H1 (cell line): ENCODE data around the gene TAS1R3. TPM values are rescaled to one million over a fixed set of nuclear protein-coding genes. Genes with fewer than 3 reads are reported as not detected.

Experiments used
- CTCF ChIA-PET: fragments of 300-600 bp; sonication (Branson Sonifier 250); formaldehyde crosslinking; loops from one replicate; lab custom pipeline; 2021; ENCODE audit not compliant: partially characterized antibody; lab: Charles Lee
- POLR2A ChIA-PET: fragments of 300-600 bp; sonication (Branson Sonifier 250); formaldehyde crosslinking; loops from one replicate; lab custom pipeline; 2021; ENCODE audit warnings: inconsistent platforms; ENCODE audit not compliant: partially characterized antibody; lab: Charles Lee
- DNase-seq, 2 experiments: peaks; one replicate each; pipeline versions ENCODE4 v3.0.0 to v3.0.0-alpha.2; 2010 to 2022; ENCODE audit warnings: low spot score in 2 of 2, low read depth in 1 of 2, mixed read lengths in 1 of 2
- FAIRE-seq: peaks from 2 replicates; lab custom pipeline; 2011; peaks lifted over from hg19 to GRCh38; lab: Jason Lieb, UNC
- H2AFZ ChIP-seq: 2 replicates; pipeline ENCODE4 v1.8.1; 2012; ENCODE audit warnings: low read length, inconsistent platforms
- H2AK5ac ChIP-seq: 2 replicates; pipeline ENCODE4 v1.6.1; 2013; ENCODE audit warnings: low read depth, low read length
- H2BK120ac ChIP-seq: replicated peaks from 2 replicates; pipeline ENCODE3; 2013; ENCODE audit warnings: low read depth, low read length, inconsistent platforms
- H2BK12ac ChIP-seq: 2 replicates; pipeline ENCODE4 v1.6.1; 2013; ENCODE audit warnings: low read depth, low read length
- H2BK15ac ChIP-seq: 2 replicates; pipeline ENCODE4 v1.6.1; 2013; ENCODE audit warnings: low read length
- H2BK20ac ChIP-seq: 2 replicates; pipeline ENCODE4 v1.6.1; 2013; ENCODE audit warnings: low read length
- H2BK5ac ChIP-seq: 2 replicates; pipeline ENCODE4 v1.6.1; 2013; ENCODE audit warnings: low read depth, low read length
- H3K14ac ChIP-seq: 2 replicates; pipeline ENCODE4 v1.6.1; 2013; ENCODE audit warnings: inconsistent platforms; ENCODE audit not compliant: insufficient read length
- H3K18ac ChIP-seq: 2 replicates; pipeline ENCODE4 v1.6.1; 2013; ENCODE audit warnings: low read length; ENCODE audit errors: extremely low read depth
- H3K23ac ChIP-seq: 2 replicates; pipeline ENCODE4 v1.6.1; 2013; ENCODE audit warnings: inconsistent platforms; ENCODE audit not compliant: insufficient read length
- H3K23me2 ChIP-seq: 2 replicates; pipeline ENCODE4 v1.6.1; 2013; ENCODE audit warnings: low read depth, low read length
- H3K27ac ChIP-seq: 2 replicates; pipeline ENCODE4 v1.6.1; 2011; ENCODE audit warnings: low read depth, low read length, inconsistent platforms
- H3K27me3 ChIP-seq, 4 experiments: replicated peaks in 1 of 4; 1 replicate in 1 of 4; 2 replicates in 3 of 4; pipeline versions ENCODE4 v1.6.1 to v1.8.1; 2011 to 2013; ENCODE audit warnings: low read length in 3 of 4, mild to moderate bottlenecking in 3 of 4, inconsistent platforms in 2 of 4, mixed read lengths in 2 of 4, moderate library complexity in 1 of 4; ENCODE audit not compliant: control insufficient read depth in 3 of 4, insufficient read depth in 3 of 4; ENCODE audit errors: extremely low read depth in 1 of 4
- H3K36me3 ChIP-seq, 4 experiments: 2 replicates each; pipeline versions ENCODE4 v1.6.1 to v1.8.1; 2011 to 2013; ENCODE audit warnings: mild to moderate bottlenecking in 4 of 4, low read length in 3 of 4, moderate library complexity in 2 of 4, control low read depth in 1 of 4, inconsistent platforms in 1 of 4; ENCODE audit not compliant: insufficient read depth in 4 of 4, control insufficient read depth in 2 of 4
- H3K4ac ChIP-seq: replicated peaks from 2 replicates; pipeline ENCODE3; 2013; ENCODE audit warnings: low read length, low read depth, mixed read lengths, inconsistent platforms; ENCODE audit not compliant: insufficient read length
- H3K4me1 ChIP-seq, 4 experiments: replicated peaks in 1 of 4; 1 replicate in 1 of 4; 2 replicates in 3 of 4; pipeline versions ENCODE4 v1.6.1 to v1.8.1; 2011 to 2013; ENCODE audit warnings: low read length in 3 of 4, inconsistent platforms in 2 of 4, mixed read lengths in 1 of 4; ENCODE audit not compliant: insufficient read depth in 4 of 4, control insufficient read depth in 3 of 4
- H3K4me2 ChIP-seq, 2 experiments: 2 replicates each; pipeline versions ENCODE4 v1.6.1 to v1.8.1; 2011 to 2013; ENCODE audit warnings: low read depth in 2 of 2, low read length in 2 of 2, control low read depth in 1 of 2, inconsistent platforms in 1 of 2, mild to moderate bottlenecking in 1 of 2; ENCODE audit not compliant: insufficient read depth in 1 of 2
- H3K4me3 ChIP-seq, 4 experiments: fragments of 200-600, 300-600 bp in 1 of 4; sonication (generic), shearing (Covaris generic), sonication (Bioruptor Twin) in 1 of 4; 2 replicates each; pipeline versions ENCODE4 v1.5.1 to v1.8.1; 2011 to 2016; ENCODE audit warnings: low read length in 4 of 4, low read depth in 3 of 4, control low read depth in 2 of 4, inconsistent platforms in 2 of 4, mild to moderate bottlenecking in 2 of 4, mixed read lengths in 1 of 4, moderate library complexity in 1 of 4; ENCODE audit not compliant: insufficient read depth in 2 of 4; ENCODE audit errors: extremely low read depth in 1 of 4
- H3K56ac ChIP-seq: replicated peaks from 2 replicates; pipeline ENCODE3; 2013; ENCODE audit warnings: low read depth, mild to moderate bottlenecking, mixed read lengths, low read length, inconsistent platforms; ENCODE audit not compliant: insufficient read length
- H3K79me1 ChIP-seq: 2 replicates; pipeline ENCODE4 v1.6.1; 2013; ENCODE audit warnings: low read depth, low read length, control low read depth
- H3K79me2 ChIP-seq, 2 experiments: 2 replicates each; pipeline versions ENCODE4 v1.6.1 to v1.8.1; 2012 to 2013; ENCODE audit warnings: low read length in 2 of 2, mild to moderate bottlenecking in 2 of 2, inconsistent platforms in 1 of 2; ENCODE audit not compliant: insufficient read depth in 2 of 2, control insufficient read depth in 1 of 2
- H3K9ac ChIP-seq, 4 experiments: replicated peaks in 1 of 4; 1 replicate in 1 of 4; 2 replicates in 3 of 4; pipeline versions ENCODE4 v1.6.1 to v1.8.1; 2011 to 2013; ENCODE audit warnings: low read depth in 3 of 4, low read length in 3 of 4, control low read depth in 2 of 4, mild to moderate bottlenecking in 2 of 4, moderate library complexity in 2 of 4, inconsistent platforms in 1 of 4; ENCODE audit errors: extremely low read depth in 1 of 4
- H3K9me3 ChIP-seq, 2 experiments: 2 replicates each; pipeline versions ENCODE4 v1.6.1 to v1.8.1; 2012 to 2013; ENCODE audit warnings: mild to moderate bottlenecking in 2 of 2, moderate library complexity in 2 of 2, control low read depth in 1 of 2, inconsistent platforms in 1 of 2, low read depth in 1 of 2, low read length in 1 of 2, mixed read lengths in 1 of 2; ENCODE audit not compliant: insufficient read depth in 2 of 2
- H4K20me1 ChIP-seq, 2 experiments: replicated peaks in 1 of 2; 2 replicates each; pipeline versions ENCODE3 to v1.8.1; 2011 to 2013; ENCODE audit warnings: inconsistent platforms in 2 of 2, low read length in 2 of 2, mild to moderate bottlenecking in 1 of 2; ENCODE audit not compliant: insufficient read depth in 2 of 2, control insufficient read depth in 1 of 2
- H4K5ac ChIP-seq: 2 replicates; pipeline ENCODE4 v1.6.1; 2013; ENCODE audit warnings: low read length, low read depth, mixed read lengths, inconsistent platforms; ENCODE audit not compliant: insufficient read length
- H4K8ac ChIP-seq: 2 replicates; pipeline ENCODE4 v1.8.0; 2013; ENCODE audit warnings: mild to moderate bottlenecking, moderate library complexity, low read length, inconsistent platforms; ENCODE audit not compliant: insufficient read depth; ENCODE audit errors: extremely low read depth
- H4K91ac ChIP-seq: replicated peaks from 2 replicates; pipeline ENCODE3; 2013; ENCODE audit warnings: low read length, mixed read lengths, inconsistent platforms; ENCODE audit not compliant: insufficient read length
- FOSL1 ChIP-seq: IDR thresholded peaks from 2 replicates; pipeline ENCODE4 v1.6.1; 2011; ENCODE audit warnings: mild to moderate bottlenecking, low read depth, low read length, moderate library complexity; ENCODE audit not compliant: insufficient read depth
- WGBS, 2 experiments: shearing (Covaris generic) in 1 of 2; methylation state at CpG; one replicate each; pipeline versions ENCODE4 v1.1.6 to v1.1.7; 2013 to 2015; ENCODE audit warnings: low lambda C conversion rate in 2 of 2, mixed read lengths in 2 of 2, inconsistent platforms in 1 of 2, low coverage in 1 of 2, missing lambda C conversion rate in 1 of 2; ENCODE audit not compliant: insufficient replicate concordance in 2 of 2, insufficient coverage in 1 of 2, insufficient read length in 1 of 2; ENCODE audit errors: extremely low coverage in 1 of 2, missing lambda C conversion rate in 1 of 2; 5-methylcytosine and 5-hydroxymethylcytosine counted together
- polyA plus RNA-seq, 7 experiments: library from polyadenylated mRNA; depleted of rRNA in 3 of 7; stranded (reverse) in 5 of 7; unstranded in 2 of 7; fragments of >200 nt in 5 of 7; fragments of 200-250 nt in 2 of 7; gene quantifications; 1 replicate in 5 of 7; 2 replicates in 1 of 7; 4 replicates in 1 of 7; pipeline versions ENCODE4 v1.2.1 to v1.2.3, GENCODE V29; 2011 to 2013; ENCODE audit warnings: missing spikeins in 2 of 7, mixed read lengths in 2 of 7
- total RNA-seq: library from RNA; stranded (reverse); fragmentation: NEBNext Ultra II Directional; extraction: Animal tissue kit (Norgen Biotek cat#: 25700); gene quantifications from 2 replicates; pipeline ENCODE4 v1.2.1, GENCODE V29; 2021

TAS1R3 gene
- total and polyA plus RNA-seq, 2 of the 8 experiments (the other 6 are each of a cell fraction or from before 2014, with no cell fraction given): 0.03 to 0.19 TPM

DNA sequence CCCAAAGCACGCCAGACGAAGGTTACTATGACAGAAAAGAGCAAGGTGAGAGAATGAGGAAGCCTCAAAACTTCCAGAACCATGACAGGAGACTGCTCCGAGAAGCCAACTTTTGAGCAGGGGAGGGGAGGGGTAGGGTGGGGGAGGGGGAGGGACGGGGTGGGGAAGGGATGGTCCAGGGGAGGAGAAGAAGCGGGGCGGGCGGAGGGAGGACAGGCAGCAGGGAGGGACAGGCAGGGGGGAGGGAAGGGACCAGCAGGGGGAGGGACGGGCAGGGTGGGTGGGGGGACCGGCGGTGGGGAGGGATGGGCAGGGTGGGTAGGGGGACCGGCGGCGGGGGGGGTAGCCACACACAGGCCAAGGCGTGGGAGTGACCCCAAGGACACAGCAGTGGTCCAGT lies 8.7 kb upstream of the TAS1R3 start:
- Histone ChIP-seq H3K27me3 (no peaks in the 10 kb centered on the region), H3K9ac (no peak overlapping the region), H3K4ac (no peak overlapping the region), H3K9me3 (no peaks in the 10 kb centered on the region), H2BK15ac (no peak overlapping the region), H3K79me1 (peaks cover 39% of the 10 kb centered on the region), H3K56ac (no peak overlapping the region), H4K8ac (peak overlapping the region; percentile 68; the same call in 1 of the 2 replicates), H3K4me1 (peaks cover 0 to 13% (median 4%) of the 10 kb centered on the region in 4 experiments; a peak in 5 of 7 replicates), H3K4me3 (no peak overlapping the region), H2BK120ac (no peak overlapping the region), H3K36me3 (peaks cover 0 to 14% (median 6%) of the 10 kb centered on the region in 4 experiments; a peak in 6 of 8 replicates), H3K23ac (no peak overlapping the region), H4K91ac (no peak overlapping the region), H3K23me2 (peaks cover 7% of the 10 kb centered on the region; the same call in 1 of the 2 replicates), H2BK20ac (no peak overlapping the region), H2BK12ac (no peak overlapping the region), H3K27ac (no peak overlapping the region), H4K20me1 (peaks cover 27 to 41% of the 10 kb centered on the region in 2 experiments), H3K79me2 (peaks cover 12 to 56% of the 10 kb centered on the region in 2 experiments; a peak in 3 of 4 replicates), H3K18ac (no peak overlapping the region), H2BK5ac (no peak overlapping the region), H2AK5ac (no peak overlapping the region), H4K5ac (no peak overlapping the region), H3K4me2 (no peak overlapping the region; a peak in 1 of 4 replicates), H2AFZ (no peak overlapping the region), H3K14ac (no peak overlapping the region)
- ChIA-PET POLR2A (interaction anchor here (1.7 to 1.8 kb wide), 2 partner anchors 8 to 9 kb away, joined by 6 to 7 read pairs; partner anchors contain the start of gene TAS1R3), CTCF (interaction anchor here (0.7 kb wide), 1 partner anchor 21 kb away, joined by 3 read pairs; no protein-coding TSS in a partner anchor)
- FAIRE-seq (no peak), DNase-seq (no peak)
- 96% methylated on average over 3 of the region's 14 CpGs; no CpG with 5 or more reads in 1 of the 2 experiments for WGBS, 2 experiments
- no peak for TF ChIP-seq FOSL1
